Measurements from ENCODE around the gene DSCAML1. TPM values are rescaled to one million over a fixed set of nuclear protein-coding genes. Genes with fewer than 3 reads are reported as not detected.
"Not testable (repeated sequence)": the region's sequence is repeated elsewhere in the genome, so short reads cannot be mapped to it uniquely, and the experiment has no call there.

The DSCAML1 gene
- total RNA-seq, 1 experiment from 2014 or later: 0.90 TPM

DNA sequence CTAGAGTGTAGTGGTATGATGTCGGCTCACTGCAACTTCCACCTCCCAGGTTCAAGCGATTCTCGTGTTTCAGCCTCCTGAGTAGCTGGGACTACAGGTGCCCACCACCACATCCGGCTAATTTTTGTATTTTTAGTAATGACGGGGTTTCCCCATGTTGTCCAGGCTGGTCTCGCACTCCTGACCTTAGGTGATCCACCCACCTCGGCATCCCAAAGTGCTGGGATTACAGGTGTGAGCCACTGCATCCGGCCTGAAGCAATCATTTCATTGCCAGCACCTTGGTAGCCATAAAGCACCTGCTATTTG, 340.3 kb downstream of the DSCAML1 start:
- H3K27me3 Mint-ChIP-seq (ENCODE audit: low read depth); H3K4me1 Mint-ChIP-seq; H3K36me3 Mint-ChIP-seq; DNase-seq (ENCODE audit: low spot score); H3K4me3 Mint-ChIP-seq; POLR2A ChIA-PET; ATAC-seq; H3K27ac Mint-ChIP-seq; H3K9me3 Mint-ChIP-seq: not testable (repeated sequence)
- CTCF ChIA-PET: interaction anchor here (0.7 to 2.3 kb wide), 3 partner anchors 13 to 351 kb away, joined by 3 to 14 read pairs (median 3); no protein-coding TSS in a partner anchor

DNA sequence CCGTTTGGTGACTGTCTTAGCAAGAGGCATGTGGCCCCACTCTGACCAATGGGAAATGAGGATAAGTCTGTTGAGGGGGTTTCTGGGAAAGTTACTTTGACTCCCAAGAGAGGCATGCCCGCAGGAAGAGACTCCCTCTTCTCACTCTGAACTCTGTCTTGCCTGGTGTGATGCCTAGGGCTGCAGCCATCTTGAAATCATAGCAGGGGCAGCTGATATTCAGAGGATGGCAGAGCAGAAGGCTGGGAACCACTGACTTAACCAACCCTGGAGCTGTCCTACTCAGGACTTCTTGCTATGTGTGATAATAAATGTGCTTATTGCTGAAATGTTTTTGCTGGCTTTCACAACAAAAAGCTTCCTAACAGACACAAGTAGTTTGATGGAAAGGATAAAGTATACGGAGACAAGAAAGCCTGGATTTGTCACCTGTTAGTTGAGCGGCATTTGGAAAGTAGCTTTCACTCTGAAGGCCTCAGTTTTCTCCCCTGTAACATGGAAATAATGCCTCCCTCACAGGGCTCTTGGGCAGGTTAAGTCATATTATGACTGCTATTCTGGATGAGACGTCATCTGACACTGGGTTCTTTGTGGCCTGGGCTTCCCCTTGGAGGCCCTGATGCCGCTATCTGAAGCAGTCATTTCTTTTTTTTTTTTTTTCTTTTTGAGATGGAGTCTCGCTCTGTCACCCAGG, 340.8 kb downstream of the DSCAML1 start:
- ChIA-PET POLR2A (no interaction called here), CTCF (interaction anchor here (0.7 to 2.3 kb wide), 4 partner anchors 13 to 351 kb away, joined by 3 to 14 read pairs (median 4); no protein-coding TSS in a partner anchor)
- DNase-seq (ENCODE audit: low spot score) (no peak), ATAC-seq (no peak)
- no peaks in the 10 kb centered on the region for H3K4me1 Mint-ChIP-seq
- peaks cover 9% of the 10 kb centered on the region for H3K9me3 Mint-ChIP-seq
- TF ChIP-seq ZNF396 (CRISPR knock-in tag; IDR thresholded peaks at IDR 0.05; ENCODE audit: borderline replicate concordance): no peak
- no peak for TF ChIP-seq FOXP1 (CRISPR knock-in tag; IDR thresholded peaks at IDR 0.05; ENCODE audit: borderline replicate concordance)
- no peak for TF ChIP-seq ZNF416 (CRISPR knock-in tag; IDR thresholded peaks at IDR 0.05)
- TF ChIP-seq, protein P1, sequence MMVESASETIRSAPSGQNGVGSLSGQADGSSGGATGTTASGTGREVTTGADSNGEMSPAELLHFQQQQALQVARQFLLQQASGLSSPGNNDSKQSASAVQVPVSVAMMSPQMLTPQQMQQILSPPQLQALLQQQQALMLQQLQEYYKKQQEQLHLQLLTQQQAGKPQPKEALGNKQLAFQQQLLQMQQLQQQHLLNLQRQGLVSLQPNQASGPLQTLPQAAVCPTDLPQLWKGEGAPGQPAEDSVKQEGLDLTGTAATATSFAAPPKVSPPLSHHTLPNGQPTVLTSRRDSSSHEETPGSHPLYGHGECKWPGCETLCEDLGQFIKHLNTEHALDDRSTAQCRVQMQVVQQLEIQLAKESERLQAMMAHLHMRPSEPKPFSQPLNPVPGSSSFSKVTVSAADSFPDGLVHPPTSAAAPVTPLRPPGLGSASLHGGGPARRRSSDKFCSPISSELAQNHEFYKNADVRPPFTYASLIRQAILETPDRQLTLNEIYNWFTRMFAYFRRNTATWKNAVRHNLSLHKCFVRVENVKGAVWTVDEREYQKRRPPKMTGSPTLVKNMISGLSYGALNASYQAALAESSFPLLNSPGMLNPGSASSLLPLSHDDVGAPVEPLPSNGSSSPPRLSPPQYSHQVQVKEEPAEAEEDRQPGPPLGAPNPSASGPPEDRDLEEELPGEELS (CRISPR knock-in tag; IDR thresholded peaks at IDR 0.05): no peak
- TF ChIP-seq, protein P2, sequence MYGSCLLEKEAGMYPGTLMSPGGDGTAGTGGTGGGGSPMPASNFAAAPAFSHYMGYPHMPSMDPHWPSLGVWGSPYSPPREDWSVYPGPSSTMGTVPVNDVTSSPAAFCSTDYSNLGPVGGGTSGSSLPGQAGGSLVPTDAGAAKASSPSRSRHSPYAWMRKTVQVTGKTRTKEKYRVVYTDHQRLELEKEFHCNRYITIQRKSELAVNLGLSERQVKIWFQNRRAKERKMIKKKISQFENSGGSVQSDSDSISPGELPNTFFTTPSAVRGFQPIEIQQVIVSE (CRISPR knock-in tag; IDR thresholded peaks at IDR 0.05; ENCODE audit: borderline replicate concordance): no peak
- no peak for TF ChIP-seq TP53 (CRISPR knock-in tag; IDR thresholded peaks at IDR 0.05)
- TF ChIP-seq, protein P3, sequence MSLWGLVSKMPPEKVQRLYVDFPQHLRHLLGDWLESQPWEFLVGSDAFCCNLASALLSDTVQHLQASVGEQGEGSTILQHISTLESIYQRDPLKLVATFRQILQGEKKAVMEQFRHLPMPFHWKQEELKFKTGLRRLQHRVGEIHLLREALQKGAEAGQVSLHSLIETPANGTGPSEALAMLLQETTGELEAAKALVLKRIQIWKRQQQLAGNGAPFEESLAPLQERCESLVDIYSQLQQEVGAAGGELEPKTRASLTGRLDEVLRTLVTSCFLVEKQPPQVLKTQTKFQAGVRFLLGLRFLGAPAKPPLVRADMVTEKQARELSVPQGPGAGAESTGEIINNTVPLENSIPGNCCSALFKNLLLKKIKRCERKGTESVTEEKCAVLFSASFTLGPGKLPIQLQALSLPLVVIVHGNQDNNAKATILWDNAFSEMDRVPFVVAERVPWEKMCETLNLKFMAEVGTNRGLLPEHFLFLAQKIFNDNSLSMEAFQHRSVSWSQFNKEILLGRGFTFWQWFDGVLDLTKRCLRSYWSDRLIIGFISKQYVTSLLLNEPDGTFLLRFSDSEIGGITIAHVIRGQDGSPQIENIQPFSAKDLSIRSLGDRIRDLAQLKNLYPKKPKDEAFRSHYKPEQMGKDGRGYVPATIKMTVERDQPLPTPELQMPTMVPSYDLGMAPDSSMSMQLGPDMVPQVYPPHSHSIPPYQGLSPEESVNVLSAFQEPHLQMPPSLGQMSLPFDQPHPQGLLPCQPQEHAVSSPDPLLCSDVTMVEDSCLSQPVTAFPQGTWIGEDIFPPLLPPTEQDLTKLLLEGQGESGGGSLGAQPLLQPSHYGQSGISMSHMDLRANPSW (CRISPR knock-in tag; conservative IDR thresholded peaks at IDR 0.05; ENCODE audit: low read depth): no peak
- TF ChIP-seq PRRX2 (CRISPR knock-in tag; IDR thresholded peaks at IDR 0.05): no peak
- no peak for TF ChIP-seq ZNF219 (CRISPR knock-in tag; IDR thresholded peaks at IDR 0.05; ENCODE audit: borderline replicate concordance)
- H3K27ac Mint-ChIP-seq: no peak overlapping the region
- no peaks in the 10 kb centered on the region; the same call in 1 of the 2 replicates for H3K27me3 Mint-ChIP-seq (ENCODE audit: low read depth)
- peaks cover 6% of the 10 kb centered on the region; the same call in 1 of the 2 replicates for H3K36me3 Mint-ChIP-seq
- no peak overlapping the region for H3K4me3 Mint-ChIP-seq

DNA sequence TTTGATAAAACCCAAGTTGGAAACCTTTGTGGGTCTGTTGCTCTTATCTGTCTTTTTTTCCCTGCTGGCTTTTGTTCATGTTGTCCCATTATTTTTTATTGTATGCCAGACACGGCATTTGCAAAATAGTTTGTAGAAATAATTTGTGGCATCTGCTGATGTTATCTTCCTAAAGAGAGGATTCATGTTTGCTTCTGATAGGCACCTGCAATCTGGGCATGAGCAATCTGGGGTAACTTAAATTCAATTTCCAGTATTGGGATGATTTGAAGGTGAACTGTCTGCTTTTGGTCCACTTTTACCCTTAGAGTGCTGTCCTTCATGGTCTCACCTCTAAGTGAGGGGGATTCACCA, 342.5 kb downstream of the DSCAML1 start:
- ChIA-PET POLR2A (no interaction called here), CTCF (interaction anchor here (1.5 kb wide), 1 partner anchor 11 kb away, joined by 6 read pairs; no protein-coding TSS in a partner anchor)
- no peak overlapping the region for H3K4me3 Mint-ChIP-seq
- ATAC-seq (no peak), DNase-seq (ENCODE audit: low spot score) (no peak)
- no peaks in the 10 kb centered on the region; the same call in none of the 2 replicates for H3K27me3 Mint-ChIP-seq (ENCODE audit: low read depth)
- peaks cover 6% of the 10 kb centered on the region; the same call in 1 of the 2 replicates for H3K36me3 Mint-ChIP-seq
- H3K9me3 Mint-ChIP-seq: peaks cover 9% of the 10 kb centered on the region
- H3K27ac Mint-ChIP-seq: no peak overlapping the region
- H3K4me1 Mint-ChIP-seq: no peaks in the 10 kb centered on the region
- TF ChIP-seq, protein P4, sequence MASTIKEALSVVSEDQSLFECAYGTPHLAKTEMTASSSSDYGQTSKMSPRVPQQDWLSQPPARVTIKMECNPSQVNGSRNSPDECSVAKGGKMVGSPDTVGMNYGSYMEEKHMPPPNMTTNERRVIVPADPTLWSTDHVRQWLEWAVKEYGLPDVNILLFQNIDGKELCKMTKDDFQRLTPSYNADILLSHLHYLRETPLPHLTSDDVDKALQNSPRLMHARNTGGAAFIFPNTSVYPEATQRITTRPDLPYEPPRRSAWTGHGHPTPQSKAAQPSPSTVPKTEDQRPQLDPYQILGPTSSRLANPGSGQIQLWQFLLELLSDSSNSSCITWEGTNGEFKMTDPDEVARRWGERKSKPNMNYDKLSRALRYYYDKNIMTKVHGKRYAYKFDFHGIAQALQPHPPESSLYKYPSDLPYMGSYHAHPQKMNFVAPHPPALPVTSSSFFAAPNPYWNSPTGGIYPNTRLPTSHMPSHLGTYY (CRISPR knock-in tag; IDR thresholded peaks at IDR 0.05): no peak
- no peak for TF ChIP-seq ZNF138 (CRISPR knock-in tag; conservative IDR thresholded peaks at IDR 0.05)
- TF ChIP-seq, protein P1 (CRISPR knock-in tag; IDR thresholded peaks at IDR 0.05): no peak
- no peak for TF ChIP-seq TEAD4 (CRISPR knock-in tag; IDR thresholded peaks at IDR 0.05)
- no peak for TF ChIP-seq ZBTB21 (CRISPR knock-in tag; IDR thresholded peaks at IDR 0.05; ENCODE audit: borderline replicate concordance)
- TF ChIP-seq SP1 (CRISPR knock-in tag; conservative IDR thresholded peaks at IDR 0.05): no peak
- TF ChIP-seq PRRX2 (CRISPR knock-in tag; IDR thresholded peaks at IDR 0.05): no peak
- TF ChIP-seq ZNF396 (CRISPR knock-in tag; IDR thresholded peaks at IDR 0.05; ENCODE audit: borderline replicate concordance): no peak
- no peak for TF ChIP-seq SOX15 (CRISPR knock-in tag; IDR thresholded peaks at IDR 0.05)
- TF ChIP-seq, protein P5, sequence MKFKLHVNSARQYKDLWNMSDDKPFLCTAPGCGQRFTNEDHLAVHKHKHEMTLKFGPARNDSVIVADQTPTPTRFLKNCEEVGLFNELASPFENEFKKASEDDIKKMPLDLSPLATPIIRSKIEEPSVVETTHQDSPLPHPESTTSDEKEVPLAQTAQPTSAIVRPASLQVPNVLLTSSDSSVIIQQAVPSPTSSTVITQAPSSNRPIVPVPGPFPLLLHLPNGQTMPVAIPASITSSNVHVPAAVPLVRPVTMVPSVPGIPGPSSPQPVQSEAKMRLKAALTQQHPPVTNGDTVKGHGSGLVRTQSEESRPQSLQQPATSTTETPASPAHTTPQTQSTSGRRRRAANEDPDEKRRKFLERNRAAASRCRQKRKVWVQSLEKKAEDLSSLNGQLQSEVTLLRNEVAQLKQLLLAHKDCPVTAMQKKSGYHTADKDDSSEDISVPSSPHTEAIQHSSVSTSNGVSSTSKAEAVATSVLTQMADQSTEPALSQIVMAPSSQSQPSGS (CRISPR knock-in tag; IDR thresholded peaks at IDR 0.05; ENCODE audit: borderline replicate concordance, low read depth): no peak
- TF ChIP-seq NR2C2 (CRISPR knock-in tag; IDR thresholded peaks at IDR 0.05): no peak
